Measurements from ENCODE around the gene FBXW7. TPM values are rescaled to one million over a fixed set of nuclear protein-coding genes. Genes with fewer than 3 reads are reported as not detected.

FBXW7 gene
- total and polyA plus RNA-seq, 4 donors: 7.6 to 82.1 (median 20.6) TPM

DNA sequence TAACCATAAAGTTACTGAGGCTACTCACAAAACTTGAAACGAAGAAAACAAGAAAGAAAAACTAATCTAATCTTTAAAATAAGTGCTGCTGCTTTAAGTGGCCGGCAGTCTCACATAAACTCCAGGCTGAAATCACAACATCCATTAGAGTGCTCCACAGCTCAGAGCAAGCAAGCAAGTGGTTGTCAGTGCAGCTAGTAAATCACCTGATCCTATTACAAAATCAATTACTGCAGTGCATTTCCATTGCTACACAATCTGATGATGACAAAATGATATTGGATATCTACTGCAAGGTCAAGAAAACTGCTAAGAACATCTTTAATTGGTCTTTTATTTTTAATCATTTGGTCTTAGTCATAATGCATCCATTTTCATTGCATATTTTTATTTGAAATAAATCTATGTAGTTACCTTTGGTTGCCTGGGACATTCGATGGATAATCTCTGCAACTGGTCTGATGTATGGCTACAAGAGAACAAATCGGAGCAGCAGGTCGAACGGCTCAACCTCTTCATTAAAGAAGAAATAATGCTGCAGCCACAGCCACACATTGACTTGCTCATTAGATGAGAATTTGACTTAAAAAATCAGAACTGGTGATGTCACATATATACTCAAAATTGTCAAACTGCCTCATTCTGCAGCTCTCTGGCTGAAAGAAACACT lies 87.7 kb downstream of the FBXW7 start:
- no peaks in the 10 kb centered on the region for H3K27me3 ChIP-seq (ENCODE audit: control insufficient read depth in 3 of 3, insufficient read depth in 3 of 3, low read length in 2 of 3)
- H3K4me3 ChIP-seq: no peak overlapping the region
- no peaks in the 10 kb centered on the region for H3K36me3 ChIP-seq (ENCODE audit: control insufficient read depth in 4 of 4, insufficient read depth in 4 of 4, low read length in 4 of 4)
- ATAC-seq (ENCODE audit: insufficient read depth, low FRiP score) (no peak), DNase-seq (no peak)
- H3K4me1 ChIP-seq (ENCODE audit: control insufficient read depth in 5 of 5, insufficient read depth in 5 of 5, low read length in 5 of 5): no peaks in the 10 kb centered on the region
- H3K27ac ChIP-seq (ENCODE audit: low read depth in 1 of 2, low read length in 1 of 2): no peak overlapping the region
- no peak overlapping the region for H3K9ac ChIP-seq (ENCODE audit: insufficient read depth in 1 of 2, low read length in 2 of 2)
- no peaks in the 10 kb centered on the region for H3K9me3 ChIP-seq (ENCODE audit: control insufficient read depth in 4 of 4, insufficient read depth in 3 of 4, low read length in 3 of 4)
- no peak for TF ChIP-seq CTCF (IDR thresholded peaks at IDR 0.05; ENCODE audit: control extremely low read depth, extremely low read depth)
- 83 to 89% methylated on average over 6 of the region's 6 CpGs for WGBS, 2 donors

DNA sequence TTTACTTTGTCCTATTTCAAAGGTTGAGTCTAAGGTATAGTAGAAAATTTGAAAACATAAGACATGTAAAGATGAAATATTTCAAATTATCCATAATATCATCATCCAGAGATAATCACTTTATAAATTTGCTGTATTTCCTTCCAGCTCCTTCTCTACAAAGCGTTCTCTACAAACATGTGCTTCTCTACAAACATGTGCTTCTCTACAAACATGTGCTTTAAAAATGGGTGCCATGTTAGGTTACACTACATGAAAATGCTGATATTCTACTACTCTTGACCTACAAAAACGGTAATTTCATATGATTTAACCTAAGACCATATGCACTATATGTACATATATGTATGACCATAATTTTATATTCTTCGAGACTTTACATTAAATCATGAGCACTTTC lies 92.0 kb downstream of the FBXW7 start:
- ATAC-seq (ENCODE audit: insufficient read depth, low FRiP score) (no peak), DNase-seq (no peak)
- H3K9me3 ChIP-seq (ENCODE audit: control insufficient read depth in 4 of 4, insufficient read depth in 3 of 4, low read length in 3 of 4): no peaks in the 10 kb centered on the region
- no peaks in the 10 kb centered on the region for H3K36me3 ChIP-seq (ENCODE audit: control insufficient read depth in 4 of 4, insufficient read depth in 4 of 4, low read length in 4 of 4)
- H3K27me3 ChIP-seq (ENCODE audit: control insufficient read depth in 3 of 3, insufficient read depth in 3 of 3, low read length in 2 of 3): no peaks in the 10 kb centered on the region
- TF ChIP-seq CTCF (IDR thresholded peaks at IDR 0.05; ENCODE audit: control extremely low read depth, extremely low read depth): no peak
- 97 to 99% methylated on average over 3 of the region's 3 CpGs for WGBS, 2 donors
- H3K4me3 ChIP-seq: no peak overlapping the region
- H3K4me1 ChIP-seq (ENCODE audit: control insufficient read depth in 5 of 5, insufficient read depth in 5 of 5, low read length in 5 of 5): no peaks in the 10 kb centered on the region
- H3K27ac ChIP-seq (ENCODE audit: low read depth in 1 of 2, low read length in 1 of 2): no peak overlapping the region
- H3K9ac ChIP-seq (ENCODE audit: insufficient read depth in 1 of 2, low read length in 2 of 2): no peak overlapping the region

DNA sequence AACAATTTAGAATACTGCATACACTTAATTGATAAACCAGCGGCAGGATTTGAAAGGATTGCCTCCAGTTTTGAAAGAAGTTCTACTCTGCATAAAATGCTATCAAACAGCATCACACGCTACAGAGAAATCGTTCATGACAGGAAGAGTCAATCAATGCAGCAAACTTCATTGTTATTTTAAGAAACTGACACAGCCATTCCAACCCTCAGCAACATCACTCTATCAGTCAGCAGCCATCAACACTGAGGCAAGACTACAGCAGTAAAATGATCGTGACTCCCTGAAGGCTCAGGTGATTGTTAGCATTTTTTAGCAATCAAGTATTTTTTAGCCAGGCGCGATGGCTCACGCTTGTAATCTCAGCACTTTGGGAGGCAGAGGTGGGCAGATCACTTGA lies 98.3 kb downstream of the FBXW7 start:
- Histone ChIP-seq H3K27ac (ENCODE audit: low read depth in 1 of 2, low read length in 1 of 2) (no peak overlapping the region), H3K4me1 (ENCODE audit: control insufficient read depth in 5 of 5, insufficient read depth in 5 of 5, low read length in 5 of 5) (no peaks in the 10 kb centered on the region), H3K9ac (ENCODE audit: insufficient read depth in 1 of 2, low read length in 2 of 2) (no peak overlapping the region), H3K27me3 (ENCODE audit: control insufficient read depth in 3 of 3, insufficient read depth in 3 of 3, low read length in 2 of 3) (no peaks in the 10 kb centered on the region), H3K36me3 (ENCODE audit: control insufficient read depth in 4 of 4, insufficient read depth in 4 of 4, low read length in 4 of 4) (no peaks in the 10 kb centered on the region), H3K4me3 (no peak overlapping the region), H3K9me3 (ENCODE audit: control insufficient read depth in 4 of 4, insufficient read depth in 3 of 4, low read length in 3 of 4) (peaks cover 0 to 6% (median 0%) of the 10 kb centered on the region in 4 donors)
- DNase-seq (no peak), ATAC-seq (ENCODE audit: insufficient read depth, low FRiP score) (no peak)
- TF ChIP-seq CTCF (IDR thresholded peaks at IDR 0.05; ENCODE audit: control extremely low read depth, extremely low read depth): no peak
- WGBS, 2 donors: 93 to 95% methylated on average over 7 of the region's 7 CpGs

DNA sequence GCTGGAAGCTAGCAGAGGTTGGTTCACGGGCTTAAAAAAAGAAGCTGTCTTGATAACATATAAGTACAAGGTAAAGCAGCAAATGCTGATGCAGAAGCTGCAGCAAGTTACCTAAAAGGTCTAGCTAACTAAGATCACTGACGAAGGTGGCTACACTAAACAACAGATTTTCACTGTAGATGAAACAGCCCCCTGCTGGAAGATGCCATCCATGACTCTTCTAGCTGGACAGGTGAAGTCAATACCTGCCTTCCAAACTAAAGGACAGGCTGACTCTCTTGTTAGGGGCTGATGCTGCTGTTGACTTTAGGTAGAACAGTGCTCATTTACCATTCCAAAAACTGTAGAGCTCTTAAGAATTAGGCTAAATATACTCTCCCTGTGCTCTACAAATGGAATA lies 99.5 kb downstream of the FBXW7 start:
- Histone ChIP-seq H3K27me3 (ENCODE audit: control insufficient read depth in 3 of 3, insufficient read depth in 3 of 3, low read length in 2 of 3) (no peaks in the 10 kb centered on the region), H3K9ac (ENCODE audit: insufficient read depth in 1 of 2, low read length in 2 of 2) (no peak overlapping the region), H3K9me3 (ENCODE audit: control insufficient read depth in 4 of 4, insufficient read depth in 3 of 4, low read length in 3 of 4) (peaks cover 0 to 6% (median 0%) of the 10 kb centered on the region in 4 donors), H3K4me1 (ENCODE audit: control insufficient read depth in 5 of 5, insufficient read depth in 5 of 5, low read length in 5 of 5) (peaks cover 0 to 5% (median 0%) of the 10 kb centered on the region in 5 donors), H3K4me3 (no peak overlapping the region), H3K36me3 (ENCODE audit: control insufficient read depth in 4 of 4, insufficient read depth in 4 of 4, low read length in 4 of 4) (no peaks in the 10 kb centered on the region), H3K27ac (ENCODE audit: low read depth in 1 of 2, low read length in 1 of 2) (no peak overlapping the region)
- DNase-seq (no peak), ATAC-seq (ENCODE audit: insufficient read depth, low FRiP score) (no peak)
- WGBS, 2 donors: 92% methylated on average over 2 of the region's 2 CpGs
- no peak for TF ChIP-seq CTCF (IDR thresholded peaks at IDR 0.05; ENCODE audit: control extremely low read depth, extremely low read depth)

Measured in lung (tissue), 12 donors.